HEK293 (cell line): ENCODE data around the gene CDC37L1.

Experiments
- CTCF ChIA-PET: fragments of 350-600 bp; formaldehyde crosslinking; extraction: SDS; loops from one replicate; lab custom pipeline; 2021; ENCODE audit warnings: antibody characterized with exemption; lab: Yijun Ruan, JAX
- POLR2A ChIA-PET: fragments of 300-600 bp; formaldehyde crosslinking; extraction: SDS; loops from one replicate; lab custom pipeline; 2020; ENCODE audit warnings: antibody characterized with exemption, inconsistent platforms; lab: Yijun Ruan, JAX
- H3K27ac ChIP-seq: fragments of 200-500 bp; sonication (Bioruptor generic); 2 replicates; pipeline ENCODE4 v1.5.1; 2014; ENCODE audit warnings: low read depth, low read length, control low read depth, inconsistent platforms; ENCODE audit errors: extremely low read depth
- H3K36me3 ChIP-seq, 2 experiments: fragments of 200-500 bp in 1 of 2; sonication (Bioruptor generic) in 1 of 2; 1 replicate in 1 of 2; 2 replicates in 1 of 2; pipeline ENCODE4 v1.5.1; 2014 to 2017; ENCODE audit warnings: inconsistent platforms in 2 of 2, low read length in 2 of 2; ENCODE audit not compliant: control insufficient read depth in 2 of 2, insufficient read depth in 1 of 2
- H3K4me1 ChIP-seq: fragments of 200-500 bp; sonication (Bioruptor generic); 2 replicates; pipeline ENCODE4 v1.5.1; 2014; ENCODE audit warnings: mild to moderate bottlenecking, low read length, inconsistent platforms; ENCODE audit not compliant: control insufficient read depth, insufficient read depth
- H3K4me3 ChIP-seq: 2 replicates; pipeline ENCODE4 v1.5.1; 2011; ENCODE audit warnings: low read depth, mild to moderate bottlenecking, control low read depth, low read length, moderate library complexity
- H3K9me3 ChIP-seq: fragments of 200-500 bp; sonication (Bioruptor generic); 2 replicates; pipeline ENCODE4 v1.5.1; 2014; ENCODE audit warnings: low read depth, low read length, inconsistent platforms; ENCODE audit not compliant: control insufficient read depth, insufficient read depth
- SCRT1 ChIP-seq: fragments of 450-650 bp; formaldehyde crosslinking; IDR thresholded peaks from 2 replicates; pipeline ENCODE4 v1.5.1; 2016; ENCODE audit warnings: missing biosample characterization, missing genetic modification characterization, borderline replicate concordance
- SP2 ChIP-seq: fragments of 450-650 bp; formaldehyde crosslinking; IDR thresholded peaks from 2 replicates; pipeline ENCODE4 v1.5.1; 2016; ENCODE audit warnings: missing biosample characterization, missing genetic modification characterization
- SP7 ChIP-seq: fragments of 450-650 bp; formaldehyde crosslinking; IDR thresholded peaks from 2 replicates; pipeline ENCODE4 v1.5.1; 2016; ENCODE audit warnings: missing biosample characterization, missing genetic modification characterization
- ZBTB20 ChIP-seq: fragments of 450-650 bp; formaldehyde crosslinking; IDR thresholded peaks from 2 replicates; pipeline ENCODE4 v1.5.1; 2016; ENCODE audit warnings: missing biosample characterization, missing genetic modification characterization
- ZBTB21 ChIP-seq: fragments of 450-650 bp; formaldehyde crosslinking; IDR thresholded peaks from 2 replicates; pipeline ENCODE4 v1.5.1; 2017; ENCODE audit warnings: missing biosample characterization, missing genetic modification characterization
- ZNF121 ChIP-seq: fragments of 450-650 bp; formaldehyde crosslinking; IDR thresholded peaks from 2 replicates; pipeline ENCODE4 v1.5.1; 2016; ENCODE audit warnings: missing biosample characterization, missing genetic modification characterization
- ZNF138 ChIP-seq: fragments of 450-650 bp; formaldehyde crosslinking; IDR thresholded peaks from 2 replicates; pipeline ENCODE4 v1.5.1; 2016; ENCODE audit warnings: missing biosample characterization, missing genetic modification characterization, borderline replicate concordance
- ZNF175 ChIP-seq: fragments of 450-650 bp; formaldehyde crosslinking; IDR thresholded peaks from 2 replicates; pipeline ENCODE4 v1.5.1; 2016; ENCODE audit warnings: missing biosample characterization, missing genetic modification characterization
- ZNF335 ChIP-seq: fragments of 450-650 bp; formaldehyde crosslinking; conservative IDR thresholded peaks from 2 replicates; pipeline ENCODE4 v1.5.1; 2016; ENCODE audit warnings: missing biosample characterization, missing genetic modification characterization
- ZNF404 ChIP-seq: fragments of 450-650 bp; formaldehyde crosslinking; IDR thresholded peaks from 2 replicates; pipeline ENCODE4 v1.5.1; 2017; ENCODE audit warnings: missing biosample characterization, missing genetic modification characterization
- ZNF473 ChIP-seq: fragments of 450-650 bp; formaldehyde crosslinking; IDR thresholded peaks from 2 replicates; pipeline ENCODE4 v1.5.1; 2017; ENCODE audit warnings: missing biosample characterization, missing genetic modification characterization
- ZNF549 ChIP-seq: fragments of 450-650 bp; IDR thresholded peaks from 2 replicates; pipeline ENCODE4 v1.5.1; 2018; ENCODE audit warnings: missing biosample characterization, missing genetic modification characterization, mild to moderate bottlenecking, inconsistent platforms, moderate library complexity
- ZNF560 ChIP-seq: fragments of 450-650 bp; formaldehyde crosslinking; IDR thresholded peaks from 2 replicates; pipeline ENCODE4 v1.5.1; 2017; ENCODE audit warnings: missing biosample characterization, missing genetic modification characterization, borderline replicate concordance
- ZNF654 ChIP-seq: fragments of 450-650 bp; formaldehyde crosslinking; IDR thresholded peaks from 2 replicates; pipeline ENCODE4 v1.5.1; 2016; ENCODE audit warnings: low read depth, missing biosample characterization, missing genetic modification characterization
- ZNF677 ChIP-seq: fragments of 450-650 bp; IDR thresholded peaks from 2 replicates; pipeline ENCODE4 v1.5.0; 2018; ENCODE audit warnings: missing biosample characterization, mild to moderate bottlenecking, missing genetic modification characterization, moderate library complexity
- ZNF707 ChIP-seq: fragments of 450-650 bp; formaldehyde crosslinking; IDR thresholded peaks from 2 replicates; pipeline ENCODE4 v1.5.1; 2016; ENCODE audit warnings: missing biosample characterization, missing genetic modification characterization
- TF ChIP-seq, protein P1 (sequence below): fragments of 450-650 bp; formaldehyde crosslinking; IDR thresholded peaks from 2 replicates; pipeline ENCODE4 v1.5.1; 2017; ENCODE audit warnings: missing biosample characterization, missing genetic modification characterization
- TF ChIP-seq, protein P2 (sequence below): fragments of 450-650 bp; formaldehyde crosslinking; IDR thresholded peaks from 2 replicates; pipeline ENCODE4 v1.5.1; 2016; ENCODE audit warnings: missing biosample characterization, missing genetic modification characterization
- TF ChIP-seq, protein P3 (sequence below): fragments of 450-650 bp; formaldehyde crosslinking; IDR thresholded peaks from 2 replicates; pipeline ENCODE4 v1.5.1; 2016; ENCODE audit warnings: missing biosample characterization, missing genetic modification characterization
- TF ChIP-seq, protein P4 (sequence below): fragments of 450-650 bp; formaldehyde crosslinking; IDR thresholded peaks from 2 replicates; pipeline ENCODE4; 2016; ENCODE audit warnings: missing biosample characterization, missing genetic modification characterization
- TF ChIP-seq, protein P5 (sequence below): fragments of 450-650 bp; formaldehyde crosslinking; IDR thresholded peaks from 2 replicates; pipeline ENCODE4 v1.5.1; 2016; ENCODE audit warnings: missing biosample characterization, missing genetic modification characterization
- TF ChIP-seq, protein P6 (sequence below): fragments of 450-650 bp; formaldehyde crosslinking; IDR thresholded peaks from 2 replicates; pipeline ENCODE4 v1.5.1; 2016; ENCODE audit warnings: missing biosample characterization, missing genetic modification characterization

Gene CDC37L1

DNA sequence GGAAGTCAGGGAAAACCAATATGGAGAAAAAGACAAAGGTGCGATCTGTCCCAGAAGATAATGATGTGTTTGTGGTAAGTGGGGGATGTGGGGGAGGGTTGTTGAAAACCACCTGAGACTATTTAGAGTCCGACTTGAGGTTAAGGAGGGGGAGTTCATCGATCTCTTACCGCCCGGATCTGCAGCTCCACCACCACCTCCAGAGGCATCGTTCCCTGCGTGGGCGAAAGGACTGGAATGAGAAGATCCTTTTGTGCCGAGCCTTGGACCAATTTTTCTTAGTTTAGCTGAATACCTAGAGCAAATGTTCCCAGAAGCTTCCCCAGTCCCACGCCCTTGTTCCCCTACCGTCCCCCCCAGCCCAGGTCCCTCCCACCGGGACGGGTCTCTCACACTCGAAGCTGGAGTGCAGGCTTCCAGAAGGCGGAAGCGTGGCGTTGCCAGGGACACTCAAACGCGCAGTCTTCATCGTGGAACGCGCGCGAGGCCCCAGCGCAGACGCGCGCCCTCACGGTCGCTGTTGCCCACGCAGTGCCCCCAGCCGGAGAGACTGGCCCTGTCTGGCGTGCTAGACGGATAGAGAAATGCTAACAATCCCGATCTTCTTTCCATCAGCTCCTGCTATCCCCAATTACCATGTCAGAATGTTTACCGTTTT, 13.2 kb upstream of the CDC37L1 start, which contains the start of gene SPATA6L (continued):
- TF ChIP-seq ZNF335 (peak; percentile 63), SP7 (tag by site-specific recombination) (0 out of 2 replicates have a peak, but pooled peaks have one; percentile 47), ZNF175 (no peak), SP2 (tag by site-specific recombination) (peak; percentile 48), ZNF121 (tag by site-specific recombination) (no peak), ZNF138 (tag by site-specific recombination) (no peak), ZNF560 (no peak), ZBTB20 (tag by site-specific recombination) (0 out of 2 replicates have a peak, but pooled peaks have one; percentile 24), ZNF549 (tag by site-specific recombination) (no peak), ZNF677 (tag by site-specific recombination) (no peak)
- TF ChIP-seq, protein P1, sequence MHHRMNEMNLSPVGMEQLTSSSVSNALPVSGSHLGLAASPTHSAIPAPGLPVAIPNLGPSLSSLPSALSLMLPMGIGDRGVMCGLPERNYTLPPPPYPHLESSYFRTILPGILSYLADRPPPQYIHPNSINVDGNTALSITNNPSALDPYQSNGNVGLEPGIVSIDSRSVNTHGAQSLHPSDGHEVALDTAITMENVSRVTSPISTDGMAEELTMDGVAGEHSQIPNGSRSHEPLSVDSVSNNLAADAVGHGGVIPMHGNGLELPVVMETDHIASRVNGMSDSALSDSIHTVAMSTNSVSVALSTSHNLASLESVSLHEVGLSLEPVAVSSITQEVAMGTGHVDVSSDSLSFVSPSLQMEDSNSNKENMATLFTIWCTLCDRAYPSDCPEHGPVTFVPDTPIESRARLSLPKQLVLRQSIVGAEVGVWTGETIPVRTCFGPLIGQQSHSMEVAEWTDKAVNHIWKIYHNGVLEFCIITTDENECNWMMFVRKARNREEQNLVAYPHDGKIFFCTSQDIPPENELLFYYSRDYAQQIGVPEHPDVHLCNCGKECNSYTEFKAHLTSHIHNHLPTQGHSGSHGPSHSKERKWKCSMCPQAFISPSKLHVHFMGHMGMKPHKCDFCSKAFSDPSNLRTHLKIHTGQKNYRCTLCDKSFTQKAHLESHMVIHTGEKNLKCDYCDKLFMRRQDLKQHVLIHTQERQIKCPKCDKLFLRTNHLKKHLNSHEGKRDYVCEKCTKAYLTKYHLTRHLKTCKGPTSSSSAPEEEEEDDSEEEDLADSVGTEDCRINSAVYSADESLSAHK (tag by site-specific recombination) = no peak
- TF ChIP-seq, protein P2, sequence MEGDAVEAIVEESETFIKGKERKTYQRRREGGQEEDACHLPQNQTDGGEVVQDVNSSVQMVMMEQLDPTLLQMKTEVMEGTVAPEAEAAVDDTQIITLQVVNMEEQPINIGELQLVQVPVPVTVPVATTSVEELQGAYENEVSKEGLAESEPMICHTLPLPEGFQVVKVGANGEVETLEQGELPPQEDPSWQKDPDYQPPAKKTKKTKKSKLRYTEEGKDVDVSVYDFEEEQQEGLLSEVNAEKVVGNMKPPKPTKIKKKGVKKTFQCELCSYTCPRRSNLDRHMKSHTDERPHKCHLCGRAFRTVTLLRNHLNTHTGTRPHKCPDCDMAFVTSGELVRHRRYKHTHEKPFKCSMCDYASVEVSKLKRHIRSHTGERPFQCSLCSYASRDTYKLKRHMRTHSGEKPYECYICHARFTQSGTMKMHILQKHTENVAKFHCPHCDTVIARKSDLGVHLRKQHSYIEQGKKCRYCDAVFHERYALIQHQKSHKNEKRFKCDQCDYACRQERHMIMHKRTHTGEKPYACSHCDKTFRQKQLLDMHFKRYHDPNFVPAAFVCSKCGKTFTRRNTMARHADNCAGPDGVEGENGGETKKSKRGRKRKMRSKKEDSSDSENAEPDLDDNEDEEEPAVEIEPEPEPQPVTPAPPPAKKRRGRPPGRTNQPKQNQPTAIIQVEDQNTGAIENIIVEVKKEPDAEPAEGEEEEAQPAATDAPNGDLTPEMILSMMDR (tag by site-specific recombination) = peak; percentile 61
- TF ChIP-seq, protein P3, sequence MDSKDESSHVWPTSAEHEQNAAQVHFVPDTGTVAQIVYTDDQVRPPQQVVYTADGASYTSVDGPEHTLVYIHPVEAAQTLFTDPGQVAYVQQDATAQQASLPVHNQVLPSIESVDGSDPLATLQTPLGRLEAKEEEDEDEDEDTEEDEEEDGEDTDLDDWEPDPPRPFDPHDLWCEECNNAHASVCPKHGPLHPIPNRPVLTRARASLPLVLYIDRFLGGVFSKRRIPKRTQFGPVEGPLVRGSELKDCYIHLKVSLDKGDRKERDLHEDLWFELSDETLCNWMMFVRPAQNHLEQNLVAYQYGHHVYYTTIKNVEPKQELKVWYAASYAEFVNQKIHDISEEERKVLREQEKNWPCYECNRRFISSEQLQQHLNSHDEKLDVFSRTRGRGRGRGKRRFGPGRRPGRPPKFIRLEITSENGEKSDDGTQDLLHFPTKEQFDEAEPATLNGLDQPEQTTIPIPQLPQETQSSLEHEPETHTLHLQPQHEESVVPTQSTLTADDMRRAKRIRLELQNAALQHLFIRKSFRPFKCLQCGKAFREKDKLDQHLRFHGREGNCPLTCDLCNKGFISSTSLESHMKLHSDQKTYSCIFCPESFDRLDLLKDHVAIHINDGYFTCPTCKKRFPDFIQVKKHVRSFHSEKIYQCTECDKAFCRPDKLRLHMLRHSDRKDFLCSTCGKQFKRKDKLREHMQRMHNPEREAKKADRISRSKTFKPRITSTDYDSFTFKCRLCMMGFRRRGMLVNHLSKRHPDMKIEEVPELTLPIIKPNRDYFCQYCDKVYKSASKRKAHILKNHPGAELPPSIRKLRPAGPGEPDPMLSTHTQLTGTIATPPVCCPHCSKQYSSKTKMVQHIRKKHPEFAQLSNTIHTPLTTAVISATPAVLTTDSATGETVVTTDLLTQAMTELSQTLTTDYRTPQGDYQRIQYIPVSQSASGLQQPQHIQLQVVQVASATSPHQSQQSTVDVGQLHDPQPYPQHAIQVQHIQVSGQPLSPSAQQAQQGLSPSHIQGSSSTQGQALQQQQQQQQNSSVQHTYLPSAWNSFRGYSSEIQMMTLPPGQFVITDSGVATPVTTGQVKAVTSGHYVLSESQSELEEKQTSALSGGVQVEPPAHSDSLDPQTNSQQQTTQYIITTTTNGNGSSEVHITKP (tag by site-specific recombination) = peak; percentile 50
- TF ChIP-seq, protein P4, sequence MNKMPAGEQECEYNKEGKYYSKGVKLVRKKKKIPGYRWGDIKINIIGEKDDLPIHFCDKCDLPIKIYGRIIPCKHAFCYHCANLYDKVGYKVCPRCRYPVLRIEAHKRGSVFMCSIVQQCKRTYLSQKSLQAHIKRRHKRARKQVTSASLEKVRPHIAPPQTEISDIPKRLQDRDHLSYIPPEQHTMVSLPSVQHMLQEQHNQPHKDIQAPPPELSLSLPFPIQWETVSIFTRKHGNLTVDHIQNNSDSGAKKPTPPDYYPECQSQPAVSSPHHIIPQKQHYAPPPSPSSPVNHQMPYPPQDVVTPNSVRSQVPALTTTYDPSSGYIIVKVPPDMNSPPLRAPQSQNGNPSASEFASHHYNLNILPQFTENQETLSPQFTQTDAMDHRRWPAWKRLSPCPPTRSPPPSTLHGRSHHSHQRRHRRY (tag by site-specific recombination) = no peak

DNA sequence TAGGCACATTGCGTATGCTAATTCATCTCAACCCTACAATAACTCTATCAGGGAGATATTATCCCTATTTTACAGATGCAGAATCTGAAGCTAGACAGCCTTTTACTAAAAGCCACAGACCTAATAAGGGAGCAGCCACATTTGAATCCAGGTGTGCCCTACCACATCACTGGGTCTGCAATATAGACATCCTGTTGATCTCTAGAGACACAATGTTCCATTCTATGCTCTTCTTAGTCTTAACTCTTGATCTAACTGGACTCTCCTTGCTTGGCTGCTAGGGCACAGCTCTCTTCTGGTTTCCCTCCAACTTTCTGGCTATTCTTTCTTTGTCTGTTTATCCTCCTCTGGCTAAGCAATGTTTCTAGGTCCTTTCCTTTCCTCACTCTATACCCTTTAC, 11.7 kb upstream of the CDC37L1 start:
- ChIA-PET POLR2A (no interaction called here), CTCF (interaction anchor here (0.6 to 0.7 kb wide), 2 partner anchors 10 to 74 kb away, joined by 3 to 5 read pairs; no protein-coding TSS in a partner anchor)
- Histone ChIP-seq H3K36me3 (no peaks in the 10 kb centered on the region), H3K4me1 (peaks cover 5% of the 10 kb centered on the region), H3K27ac (no peak overlapping the region), H3K9me3 (no peaks in the 10 kb centered on the region), H3K4me3 (no peak overlapping the region)
- TF ChIP-seq SCRT1 (tag by site-specific recombination) = no peak
- TF ChIP-seq ZNF473 (tag by site-specific recombination) = no peak
- TF ChIP-seq ZNF707 (tag by site-specific recombination) = no peak
- TF ChIP-seq, protein P5, sequence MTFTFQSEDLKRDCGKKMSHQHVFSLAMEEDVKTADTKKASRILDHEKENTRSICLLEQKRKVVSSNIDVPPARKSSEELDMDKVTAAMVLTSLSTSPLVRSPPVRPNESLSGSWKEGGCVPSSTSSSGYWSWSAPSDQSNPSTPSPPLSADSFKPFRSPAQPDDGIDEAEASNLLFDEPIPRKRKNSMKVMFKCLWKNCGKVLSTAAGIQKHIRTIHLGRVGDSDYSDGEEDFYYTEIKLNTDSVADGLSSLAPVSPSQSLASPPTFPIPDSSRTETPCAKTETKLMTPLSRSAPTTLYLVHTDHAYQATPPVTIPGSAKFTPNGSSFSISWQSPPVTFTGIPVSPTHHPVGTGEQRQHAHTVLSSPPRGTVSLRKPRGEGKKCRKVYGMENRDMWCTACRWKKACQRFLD = no peak
- no peak for TF ChIP-seq ZNF404 (tag by site-specific recombination)
- TF ChIP-seq, protein P6, sequence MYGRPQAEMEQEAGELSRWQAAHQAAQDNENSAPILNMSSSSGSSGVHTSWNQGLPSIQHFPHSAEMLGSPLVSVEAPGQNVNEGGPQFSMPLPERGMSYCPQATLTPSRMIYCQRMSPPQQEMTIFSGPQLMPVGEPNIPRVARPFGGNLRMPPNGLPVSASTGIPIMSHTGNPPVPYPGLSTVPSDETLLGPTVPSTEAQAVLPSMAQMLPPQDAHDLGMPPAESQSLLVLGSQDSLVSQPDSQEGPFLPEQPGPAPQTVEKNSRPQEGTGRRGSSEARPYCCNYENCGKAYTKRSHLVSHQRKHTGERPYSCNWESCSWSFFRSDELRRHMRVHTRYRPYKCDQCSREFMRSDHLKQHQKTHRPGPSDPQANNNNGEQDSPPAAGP = no peak
- TF ChIP-seq ZBTB21 = no peak
- no peak for TF ChIP-seq ZNF654 (tag by site-specific recombination)
